HG03571 (cell line): ENCODE results near the gene KRI1.
A peak's percentile ranks its signal among the peaks of the same experiment; 100 is the strongest.

ENCODE experiments used
- ATAC-seq: cut with Tn5 transposase; IDR thresholded peaks from one replicate; pipeline ENCODE4 v1.9.1; 2021; ENCODE audit not compliant: unreplicated experiment

Gene KRI1

DNA sequence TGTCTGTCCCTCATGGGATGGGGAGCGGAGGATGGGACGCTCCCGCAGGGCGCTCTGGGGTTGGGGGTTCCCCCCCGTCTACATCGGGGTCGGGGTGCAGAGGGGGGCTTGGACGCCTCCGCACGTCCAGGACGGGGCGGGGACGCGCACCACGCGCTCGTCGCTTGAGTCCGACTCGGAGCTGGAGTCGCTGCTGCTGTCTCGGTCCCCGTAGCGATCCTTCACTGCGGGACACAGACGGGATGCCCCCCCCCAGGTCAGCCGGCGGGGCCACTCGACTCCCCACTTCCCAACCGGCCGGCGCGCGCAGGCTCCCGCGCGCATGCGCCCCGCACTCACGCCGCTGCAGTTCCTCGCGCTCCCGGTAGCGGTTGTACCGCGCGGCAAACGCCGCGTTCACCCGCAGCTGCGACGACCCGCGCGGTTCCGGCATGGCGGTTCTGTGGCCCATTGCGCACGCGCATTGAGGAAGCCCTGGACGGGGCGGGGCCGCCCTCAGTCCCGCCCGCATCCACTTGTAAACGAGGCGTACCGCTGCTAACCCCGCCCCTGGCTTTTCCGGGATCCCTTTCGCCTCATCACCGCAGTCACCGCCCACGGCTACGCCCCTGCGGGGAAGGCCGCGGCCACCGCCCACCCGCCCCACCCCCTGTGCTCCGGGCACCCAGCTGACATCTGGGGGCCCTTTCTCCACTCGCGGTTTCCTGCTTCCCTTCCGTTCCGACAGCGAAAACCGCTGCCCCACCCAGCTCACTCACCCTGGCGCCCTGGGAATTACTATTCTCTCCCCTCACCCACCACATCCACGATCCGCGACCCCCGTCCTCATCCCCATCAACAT is at the start of gene KRI1:
Gene KRI1, minus strand, starts transcription at position 444 of the 841 bp plus-strand sequence. Its CDS starts 11 bp downstream, at position 433.
- ATAC-seq = peak; percentile 44

DNA sequence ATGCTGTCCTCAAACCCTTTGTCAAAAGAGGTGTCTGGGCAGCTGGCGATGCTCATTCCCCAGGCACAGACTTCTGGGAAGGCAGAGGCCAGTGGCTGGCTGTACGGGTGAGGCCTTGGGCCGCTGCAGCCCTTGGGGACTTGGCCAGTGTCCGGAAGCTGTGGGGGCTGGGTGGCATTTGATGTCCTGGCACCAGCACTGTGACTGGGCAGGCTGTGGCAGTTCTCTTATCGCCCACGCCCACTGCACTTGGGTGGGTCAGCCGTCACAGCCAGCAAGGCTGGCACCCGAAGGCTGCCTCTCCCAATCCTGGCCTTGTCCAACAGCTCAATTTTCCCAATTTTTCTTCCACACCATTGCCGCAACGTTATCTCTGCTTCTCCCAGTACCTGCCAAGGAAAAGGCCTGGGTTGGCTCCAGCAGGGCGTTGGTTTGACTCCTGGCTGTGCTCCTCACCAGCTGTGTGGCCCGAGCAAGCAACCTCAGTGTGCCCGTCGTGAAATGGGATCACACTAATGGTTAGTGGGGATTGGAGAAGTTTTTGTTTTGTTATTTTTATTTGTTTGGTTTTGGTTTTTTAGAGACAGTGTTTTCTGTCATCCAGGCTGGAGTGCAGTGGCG is 46.8 kb upstream of the KRI1 start:
- ATAC-seq = no peak

DNA sequence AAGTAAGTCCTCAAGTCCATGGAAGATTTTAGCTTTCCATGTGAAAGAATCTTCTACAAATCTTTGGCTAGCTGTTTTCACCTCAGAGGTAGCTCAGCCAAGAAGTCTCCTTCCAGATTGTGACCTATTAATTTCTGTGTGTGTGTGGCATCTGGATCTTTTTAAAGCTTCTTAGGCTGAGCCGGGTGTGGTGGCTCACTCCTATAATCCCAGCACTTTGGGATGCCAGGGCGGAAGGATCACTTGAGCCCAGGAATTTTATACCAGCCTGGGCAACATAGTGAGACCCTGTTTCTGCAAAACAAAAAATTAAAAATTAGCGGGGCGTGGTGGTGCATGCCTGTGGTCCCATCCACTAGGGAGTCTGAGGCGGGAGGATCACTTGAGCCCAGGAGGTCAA is 46.1 kb upstream of the KRI1 start:
- ATAC-seq = no peak

DNA sequence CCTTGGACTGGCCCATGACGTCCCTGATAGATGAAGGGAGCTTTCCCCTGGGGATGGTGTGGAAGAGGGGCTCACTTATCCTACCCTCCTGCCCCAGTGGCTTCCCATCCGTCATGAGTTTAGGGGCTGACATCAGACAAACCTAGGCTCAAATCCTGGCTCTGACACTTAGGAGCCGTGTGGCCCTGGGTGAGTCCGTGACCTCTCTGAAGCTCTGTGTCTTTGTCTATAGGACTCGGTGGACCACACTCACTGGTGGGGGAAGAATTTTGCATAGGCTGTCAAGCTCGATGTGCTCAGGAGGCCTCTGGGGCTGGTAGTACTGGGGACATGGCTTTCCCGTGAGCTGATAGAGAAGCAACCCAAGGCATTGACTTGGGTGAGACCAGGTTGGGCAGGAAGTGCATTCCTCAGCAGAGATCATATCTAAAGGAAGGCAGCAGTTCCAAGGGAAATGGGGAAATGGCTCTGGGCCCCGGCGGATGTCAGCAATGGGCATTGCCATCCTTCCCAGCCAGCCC is 38.7 kb upstream of the KRI1 start:
- ATAC-seq = no peak

DNA sequence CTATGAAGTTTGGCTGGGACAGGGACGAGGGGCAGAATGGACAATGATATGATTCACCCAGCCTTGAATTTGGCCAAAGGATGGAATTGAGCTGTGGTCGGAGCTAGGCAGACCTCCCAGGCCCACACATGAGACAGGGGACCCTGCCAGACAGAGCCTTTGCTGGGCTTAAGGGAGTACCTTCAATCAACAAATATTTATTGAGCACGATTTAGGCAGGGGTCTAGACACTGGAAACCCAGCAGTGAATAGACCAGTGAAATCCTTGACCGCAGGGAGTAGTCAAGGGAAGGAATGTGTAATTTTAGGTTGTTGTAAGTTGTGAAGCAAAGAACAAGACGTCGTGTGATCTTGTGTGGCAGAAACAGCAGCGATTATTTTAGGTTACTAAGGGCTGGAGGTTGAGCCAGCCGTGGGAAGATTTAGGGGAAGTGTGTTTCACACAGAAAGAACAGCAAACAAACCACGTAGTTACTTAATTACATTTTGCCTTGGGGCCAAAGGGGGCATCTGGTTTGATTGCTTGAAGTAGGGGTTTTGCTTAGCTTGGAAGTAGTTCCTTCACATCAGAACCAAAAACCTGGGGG is 38.2 kb upstream of the KRI1 start:
- no peak for ATAC-seq

DNA sequence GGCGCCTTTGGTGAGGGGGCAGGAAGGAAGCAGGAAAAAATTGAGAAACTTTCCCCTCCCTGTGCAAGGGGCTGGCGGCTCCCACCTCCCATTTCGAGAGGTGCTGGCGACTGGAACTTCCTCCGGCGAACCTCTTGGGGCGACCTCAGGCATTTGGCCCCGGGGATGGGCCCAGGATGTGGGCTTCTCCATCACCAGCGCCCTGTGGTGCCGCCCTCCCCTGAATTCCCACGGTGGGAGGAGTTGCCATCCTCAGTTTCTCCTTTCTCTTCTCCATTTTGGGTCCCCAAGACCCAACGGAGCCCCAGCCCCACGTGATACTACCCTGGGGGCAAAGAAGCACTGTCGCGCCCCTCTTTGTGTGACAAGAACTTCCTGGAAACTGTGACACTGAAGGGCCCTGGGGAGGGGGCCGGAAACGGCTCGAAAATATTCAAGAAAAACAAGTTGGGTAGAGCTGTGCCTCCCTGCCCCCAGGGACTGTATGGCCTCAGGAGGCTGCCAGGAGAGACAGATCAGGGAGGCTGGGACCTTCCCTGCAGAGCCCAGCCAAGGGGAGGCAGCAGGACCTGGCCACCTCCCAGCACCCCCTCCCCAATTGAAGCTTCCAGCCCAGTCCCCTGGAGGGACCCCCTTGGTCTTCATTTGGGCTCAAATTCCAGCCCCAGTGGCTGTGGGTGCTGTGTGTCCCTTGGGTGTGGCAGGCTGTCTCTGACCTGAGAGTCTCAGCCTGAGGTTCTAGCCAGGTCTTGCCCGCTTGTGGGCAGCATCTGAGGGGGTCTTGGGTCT is 37.5 kb upstream of the KRI1 start:
- ATAC-seq = no peak

DNA sequence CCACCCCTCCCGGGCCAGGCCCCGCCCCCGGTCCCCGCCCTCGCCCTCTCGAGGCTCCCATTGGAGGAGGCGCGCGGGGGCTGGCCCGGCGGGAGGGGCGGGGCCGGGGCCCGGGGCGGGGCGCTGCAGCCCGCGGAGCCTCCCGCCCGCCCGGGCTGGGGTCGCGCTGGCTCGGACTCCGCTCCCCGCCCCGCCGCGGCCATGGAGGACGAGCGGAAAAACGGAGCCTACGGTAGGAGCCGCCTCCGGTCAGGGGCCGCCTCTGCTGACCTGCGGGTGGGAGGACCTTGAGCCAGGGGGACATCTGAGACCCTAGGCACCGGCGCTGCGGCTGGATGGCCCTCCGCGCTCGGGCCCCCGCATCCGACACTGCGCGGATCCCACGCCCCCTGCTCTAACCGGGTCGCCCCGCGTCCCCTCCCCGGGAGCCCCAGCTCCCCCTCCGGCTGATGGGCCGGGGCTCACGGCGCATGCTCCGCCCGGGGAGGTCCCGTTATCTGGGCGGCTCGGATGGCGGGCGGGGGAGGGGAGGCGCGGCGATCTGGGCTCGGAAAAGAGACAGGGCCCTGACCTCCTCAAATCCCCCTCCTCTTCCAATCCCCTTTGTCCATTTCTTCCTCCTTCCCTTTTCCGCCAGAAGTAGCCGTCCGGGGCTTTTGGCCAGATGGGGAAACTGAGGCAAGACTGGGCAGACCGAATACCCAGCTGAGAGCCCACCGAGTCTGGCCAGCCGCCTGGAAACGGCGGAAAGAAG is 36.7 kb upstream of the KRI1 start:
- ATAC-seq = peak; percentile 47

DNA sequence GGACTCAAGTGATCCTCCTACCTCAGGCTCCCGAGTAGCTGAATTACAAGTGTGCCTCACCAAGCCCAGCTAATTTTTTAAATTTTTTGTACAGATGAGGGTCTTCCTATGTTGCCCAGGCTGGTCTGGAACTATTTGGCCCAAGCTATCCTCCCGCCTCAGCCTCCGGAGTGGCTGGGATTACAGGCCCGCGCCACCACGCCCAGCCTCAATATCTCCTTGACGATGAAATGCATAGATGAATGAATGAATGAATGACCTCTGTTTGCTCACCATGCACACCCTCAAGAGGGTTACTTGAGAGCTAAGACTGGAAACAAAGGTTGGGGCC is 36.2 kb upstream of the KRI1 start:
- no peak for ATAC-seq

DNA sequence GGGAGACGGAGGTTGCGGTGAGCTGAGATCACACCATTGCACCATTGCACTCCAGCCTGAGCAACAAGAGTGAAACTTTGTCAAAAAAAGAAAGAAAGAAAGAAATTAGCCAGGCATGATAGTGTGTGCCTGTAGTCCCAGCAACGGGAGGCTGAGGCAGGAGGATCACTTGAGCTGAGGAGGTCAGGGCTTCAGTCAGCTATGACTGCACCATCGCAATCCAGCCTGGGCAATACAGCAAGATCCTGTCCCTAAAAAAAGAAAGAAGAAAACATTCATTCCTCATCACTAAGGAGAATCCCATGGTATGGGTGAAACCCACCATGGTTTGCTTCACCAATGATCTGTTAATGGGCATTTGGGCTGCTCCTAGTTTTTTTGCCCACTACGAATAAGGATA is 34.3 kb upstream of the KRI1 start:
- no peak for ATAC-seq

DNA sequence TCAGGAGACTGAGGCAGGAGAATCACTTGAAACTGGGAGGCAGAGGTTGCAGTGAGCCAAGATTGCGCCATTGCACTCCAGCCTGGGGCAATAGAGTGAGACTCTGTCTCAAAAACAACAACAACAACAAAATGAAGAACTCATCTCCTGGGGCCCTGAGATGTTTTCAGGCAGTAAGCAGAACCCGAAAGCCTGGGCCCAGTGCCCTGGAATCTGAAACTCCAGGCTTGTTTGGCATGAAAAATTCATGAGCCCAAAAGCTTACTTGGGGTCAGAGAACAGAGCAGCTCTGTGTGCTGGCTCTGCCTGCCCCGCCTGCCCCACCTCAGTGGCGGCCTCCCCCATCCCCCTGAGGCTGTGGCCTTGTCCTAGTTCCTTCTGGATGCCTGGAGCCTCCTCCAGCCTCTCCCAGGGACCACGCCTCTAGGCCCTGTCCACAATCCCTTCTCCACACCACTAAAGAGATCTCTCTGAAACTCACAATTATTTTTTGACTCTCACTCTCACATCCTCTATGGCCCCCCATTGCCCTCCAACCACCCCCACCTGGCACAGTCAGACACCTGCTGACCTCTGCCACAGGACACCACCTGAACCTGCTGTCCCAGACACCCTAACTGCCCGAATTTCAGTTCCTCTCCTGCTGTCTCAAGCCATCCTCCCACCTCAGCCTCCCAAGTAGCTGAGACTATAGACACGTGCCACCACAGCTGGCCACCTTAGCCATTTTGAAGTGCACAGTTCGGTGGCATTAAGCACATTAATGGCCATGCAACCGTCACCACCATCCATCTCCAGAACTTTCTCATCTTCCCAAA is 28.2 kb upstream of the KRI1 start:
- no peak for ATAC-seq

DNA sequence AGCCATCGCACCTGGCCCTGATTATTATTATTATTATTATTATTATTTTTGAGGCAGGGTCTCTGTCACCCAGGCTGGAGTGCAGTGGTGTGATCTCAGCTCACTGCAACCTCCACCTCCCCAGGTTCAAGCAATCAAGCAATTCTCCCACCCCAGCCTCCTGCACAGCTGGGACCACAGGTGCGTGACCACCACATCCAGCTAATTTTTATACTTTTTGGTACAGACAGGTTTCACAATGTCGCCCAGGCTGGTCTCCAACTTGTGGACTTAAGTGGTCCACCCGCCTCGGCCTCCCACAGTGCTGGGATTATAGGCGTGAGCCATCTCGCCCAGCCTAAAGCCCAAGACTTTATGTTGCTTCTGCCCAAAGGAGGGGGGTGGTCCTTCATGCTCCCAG is 27.3 kb upstream of the KRI1 start:
- no peak for ATAC-seq

DNA sequence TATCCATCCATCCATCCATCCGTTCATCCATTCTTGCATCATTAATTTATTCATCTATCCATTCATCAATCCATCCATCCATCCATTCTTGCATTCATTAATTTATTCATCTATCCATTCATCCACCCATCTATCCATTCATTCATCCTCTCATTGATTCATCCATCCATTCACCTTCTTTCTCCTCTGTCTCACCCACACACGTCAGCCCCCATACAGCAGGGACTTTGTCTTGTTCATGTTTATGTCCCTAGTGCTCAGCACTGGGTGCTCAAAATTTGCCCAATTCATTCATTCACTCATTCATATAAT is 22.0 kb upstream of the KRI1 start:
- ATAC-seq = no peak

DNA sequence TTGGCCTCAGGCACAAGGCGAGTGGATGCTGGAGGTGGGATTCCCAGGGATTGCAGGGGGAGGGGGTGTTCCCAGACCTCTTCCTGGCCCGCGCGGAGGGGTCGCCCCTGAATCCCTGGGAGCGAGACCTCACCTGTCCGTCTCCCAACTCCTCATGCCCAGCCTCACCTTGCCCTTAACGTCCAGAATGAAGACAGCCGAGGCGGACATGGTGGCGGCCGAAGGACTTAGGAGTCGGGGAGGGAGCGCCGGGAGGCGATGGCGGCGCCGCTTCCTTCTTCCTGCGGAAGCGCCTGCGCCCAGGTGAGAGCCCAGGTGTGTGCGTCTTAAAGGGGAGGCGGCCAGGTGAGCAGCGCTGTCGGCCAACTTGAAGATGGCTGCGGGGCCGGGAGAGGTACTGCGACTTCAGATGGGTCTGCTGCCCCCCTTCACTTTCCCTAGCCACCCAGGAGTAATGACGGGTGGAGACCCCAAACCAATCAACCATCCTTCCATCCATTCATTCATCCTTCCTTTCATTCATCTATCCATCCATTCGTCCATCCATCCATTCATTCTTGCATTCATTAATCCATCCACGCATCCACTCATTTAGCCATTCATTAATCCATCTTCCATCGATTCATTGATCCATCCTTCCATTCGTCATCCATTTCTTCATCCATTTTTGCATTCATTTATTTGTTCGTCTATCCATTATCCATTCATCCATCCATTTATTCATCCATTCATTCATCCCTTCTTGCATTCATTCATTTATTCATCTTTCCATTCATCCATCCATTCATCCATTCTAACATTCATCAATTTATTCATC is 21.4 kb upstream of the KRI1 start, which contains the start of gene AP1M2:
Gene AP1M2, minus strand, starts transcription at position 291 of the 817 bp plus-strand sequence. Its CDS starts 81 bp downstream, at position 210.
- no peak for ATAC-seq

DNA sequence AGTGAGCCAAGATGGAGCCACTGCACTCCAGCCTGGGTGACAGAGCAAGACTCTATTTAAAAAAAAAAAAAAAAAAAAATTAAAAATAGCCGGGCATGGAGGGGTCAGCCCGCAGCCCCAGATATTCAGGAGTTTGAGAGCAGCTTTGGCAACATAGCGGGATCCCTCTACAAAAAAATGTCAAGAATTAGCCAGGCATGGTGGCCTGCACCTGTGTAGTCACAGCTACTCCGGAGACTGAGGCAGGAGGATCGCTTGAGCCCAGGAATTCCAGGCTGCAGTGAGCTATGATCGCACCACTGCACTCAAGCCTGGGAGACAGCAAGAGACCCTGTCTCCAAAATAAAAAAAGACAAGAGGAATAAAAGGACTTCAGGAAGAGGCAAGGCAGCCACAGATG is 20.6 kb upstream of the KRI1 start:
- no peak for ATAC-seq

DNA sequence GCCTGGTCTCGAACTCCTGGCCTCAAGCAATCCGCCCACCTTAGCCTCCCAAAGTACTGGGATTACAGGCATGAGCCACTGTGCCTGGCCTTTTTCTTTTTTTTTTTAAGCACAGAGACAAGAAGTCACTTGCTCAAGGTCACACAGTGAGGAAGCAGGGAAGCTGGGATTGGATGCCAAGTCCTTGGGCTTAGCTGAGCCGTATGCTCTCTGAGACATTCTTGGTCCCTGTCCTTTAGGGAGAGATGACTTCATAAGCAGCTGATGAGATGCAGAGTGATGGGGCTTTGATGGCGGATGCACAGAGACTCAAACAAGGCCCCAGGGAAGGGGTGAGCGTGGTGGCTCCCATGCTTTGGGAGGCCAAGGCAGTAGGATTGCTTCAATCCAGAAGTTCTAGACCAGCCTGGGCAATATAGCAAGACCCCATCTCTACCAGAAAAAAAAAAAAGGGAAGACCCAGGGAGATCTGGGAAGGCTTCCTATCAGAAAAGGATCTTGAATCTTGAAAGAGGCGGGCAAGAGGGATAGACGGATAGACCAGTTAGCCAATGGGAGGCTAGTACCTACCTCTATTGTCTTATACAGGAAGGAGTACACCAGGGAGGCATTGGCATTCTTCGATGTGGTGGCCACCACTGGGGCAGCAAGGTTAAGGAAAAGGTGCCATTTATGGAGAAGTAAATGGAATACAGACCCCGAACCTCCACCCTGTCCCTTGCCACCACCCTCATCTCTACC is 17.4 kb upstream of the KRI1 start:
- ATAC-seq = no peak

DNA sequence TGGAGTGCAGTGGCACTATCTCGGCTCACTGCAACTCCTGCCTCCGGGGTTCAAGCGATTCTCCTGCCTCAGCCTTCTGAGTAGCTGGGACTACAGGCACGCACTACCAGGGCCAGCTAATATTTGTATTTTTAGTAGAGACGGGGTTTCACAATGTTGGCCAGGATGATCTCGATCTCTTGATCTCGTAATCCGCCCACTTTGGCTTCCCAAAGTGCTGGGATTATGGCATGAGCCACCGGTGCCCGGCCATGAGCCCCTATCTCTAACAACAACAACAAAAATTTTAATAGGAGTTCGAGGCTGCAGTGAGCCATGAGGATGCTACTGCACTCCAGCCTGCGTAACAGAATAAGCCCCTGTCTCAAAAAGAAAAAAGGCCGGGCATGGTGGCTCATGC is 16.3 kb upstream of the KRI1 start:
- ATAC-seq = no peak

DNA sequence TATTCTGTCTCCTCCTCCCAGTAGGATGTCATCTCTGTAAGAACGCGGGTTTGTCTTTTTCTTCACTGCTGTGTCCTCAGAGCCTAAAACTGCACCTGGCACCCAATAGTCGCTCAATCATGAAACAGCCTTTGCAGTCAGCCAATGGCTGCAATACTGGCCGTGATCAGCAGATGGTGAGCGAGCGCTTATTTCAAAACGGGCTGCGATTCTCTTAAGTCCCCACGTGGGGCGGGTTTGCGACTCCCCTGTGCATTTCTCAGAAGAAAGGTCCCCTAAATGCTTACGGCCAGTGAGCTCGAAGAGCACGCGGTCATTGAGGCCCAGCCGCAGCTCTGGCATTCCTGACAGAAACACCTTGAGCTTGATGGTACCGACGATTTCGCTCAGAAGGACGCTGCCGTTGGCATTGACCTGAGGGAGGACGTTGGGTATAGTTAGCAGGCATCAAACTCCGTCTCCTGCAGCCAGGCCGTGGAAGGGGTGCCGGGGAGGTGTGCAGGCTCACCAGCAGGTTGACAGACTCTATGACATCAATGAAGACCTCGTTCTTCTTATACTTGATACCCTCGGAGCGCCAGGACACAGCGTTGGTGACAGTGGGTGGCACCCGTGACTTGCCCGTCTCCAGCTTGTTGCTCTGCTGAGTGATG is 15.3 kb upstream of the KRI1 start:
- no peak for ATAC-seq

DNA sequence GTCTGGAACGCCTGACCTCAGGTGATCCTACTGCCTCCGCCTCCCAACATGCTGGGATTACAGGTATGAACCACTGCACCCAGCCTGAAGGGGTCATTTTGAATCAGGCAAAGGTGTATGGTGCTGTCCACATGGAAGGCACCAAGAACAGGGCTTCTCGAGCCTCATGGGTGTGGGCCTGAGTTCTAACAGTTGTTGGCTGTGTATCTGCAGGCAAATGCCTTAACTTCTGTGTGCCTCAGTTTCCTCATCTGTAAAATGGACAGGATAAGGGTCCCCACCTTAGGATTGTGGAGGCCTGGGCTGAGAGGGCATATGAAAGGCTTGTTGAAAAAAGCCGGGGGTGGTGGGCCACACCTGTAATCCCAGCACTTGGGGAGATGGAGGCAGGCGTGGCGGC is 12.1 kb upstream of the KRI1 start:
- no peak for ATAC-seq
